ENCODE results near the gene ATP2A1.
"Not testable (repeated sequence)": the region's sequence is repeated elsewhere in the genome, so short reads cannot be mapped to it uniquely, and the experiment has no call there.

Gene ATP2A1

GRCh38 chr16:28924762-28925385 is 46.6 kb downstream of the ATP2A1 start, which contains the start of gene RABEP2:
RABEP2 (minus strand) TSS chr16:28925238; CDS start chr16:28925163, 75 bp downstream.
- no peak for TF ChIP-seq CTCF (IDR thresholded peaks at IDR 0.05; ENCODE audit: low read depth, low read length, missing control alignments)
- peak; percentile 54 for DNase-seq (ENCODE audit: extremely low read depth, low read depth)
- H3K4me3 ChIP-seq (replicated peaks; ENCODE audit: low read depth, low read length) = peak within 1 kb of the TSS; percentile 72

- TF ChIP-seq CTCF (IDR thresholded peaks at IDR 0.05; ENCODE audit: low read depth, low read length, missing control alignments) = no peak
- DNase-seq (ENCODE audit: extremely low read depth, low read depth) = peak; percentile 57
- H3K4me3 ChIP-seq (replicated peaks; ENCODE audit: low read depth, low read length) = peak overlapping the region; percentile 72
Observed at GRCh38 chr16:28925386-28926228, 47.3 kb downstream of the ATP2A1 start.

- not testable (repeated sequence) for DNase-seq (ENCODE audit: extremely low read depth, low read depth); H3K4me3 ChIP-seq (replicated peaks; ENCODE audit: low read depth, low read length)
Observed at GRCh38 chr16:28926284-28926683, 48.0 kb downstream of the ATP2A1 start.

GRCh38 chr16:28927815-28928214 is 49.5 kb downstream of the ATP2A1 start:
- DNase-seq (ENCODE audit: extremely low read depth, low read depth) = no peak
- no peak overlapping the region for H3K4me3 ChIP-seq (replicated peaks; ENCODE audit: low read depth, low read length)
- TF ChIP-seq CTCF (IDR thresholded peaks at IDR 0.05; ENCODE audit: low read depth, low read length, missing control alignments) = no peak

GRCh38 chr16:28930203-28930602 is 51.9 kb downstream of the ATP2A1 start:
- H3K4me3 ChIP-seq (replicated peaks; ENCODE audit: low read depth, low read length) = no peak overlapping the region

GRCh38 chr16:28930652-28931051 is 52.4 kb downstream of the ATP2A1 start:
- H3K4me3 ChIP-seq (replicated peaks; ENCODE audit: low read depth, low read length) = no peak overlapping the region
- TF ChIP-seq CTCF (IDR thresholded peaks at IDR 0.05; ENCODE audit: low read depth, low read length, missing control alignments) = no peak
- no peak for DNase-seq (ENCODE audit: extremely low read depth, low read depth)

More at GRCh38 chr16:28930203-28930602, 51.9 kb downstream of the ATP2A1 start:
- no peak for DNase-seq (ENCODE audit: extremely low read depth, low read depth)
- no peak for TF ChIP-seq CTCF (IDR thresholded peaks at IDR 0.05; ENCODE audit: low read depth, low read length, missing control alignments)

- DNase-seq (ENCODE audit: extremely low read depth, low read depth) = no peak
- no peak within 1 kb of the TSS for H3K4me3 ChIP-seq (replicated peaks; ENCODE audit: low read depth, low read length)
- TF ChIP-seq CTCF (IDR thresholded peaks at IDR 0.05; ENCODE audit: low read depth, low read length, missing control alignments) = no peak
Observed at GRCh38 chr16:28931801-28932225, 53.5 kb downstream of the ATP2A1 start, which contains the start of gene CD19. CD19 (plus strand) TSS chr16:28931971; CDS start chr16:28932001, 30 bp downstream.

Data from HFF-Myc (cell line).